ENCODE results near the gene IMPDH2. TPM values are rescaled to one million over a fixed set of nuclear protein-coding genes. Genes with fewer than 3 reads are reported as not detected.

The IMPDH2 gene
- total RNA-seq, 4 donors from 2014 or later: 184 to 355 (median 229) TPM

- Histone ChIP-seq H3K9me3 (no peaks in the 10 kb centered on the region), H3K4me1 (peaks cover 49% of the 10 kb centered on the region), H3K27me3 (no peaks in the 10 kb centered on the region), H3K4me3 (no peak overlapping the region), H3K27ac (no peak overlapping the region), H3K36me3 (peaks cover 53% of the 10 kb centered on the region)
- TF ChIP-seq, protein P1, sequence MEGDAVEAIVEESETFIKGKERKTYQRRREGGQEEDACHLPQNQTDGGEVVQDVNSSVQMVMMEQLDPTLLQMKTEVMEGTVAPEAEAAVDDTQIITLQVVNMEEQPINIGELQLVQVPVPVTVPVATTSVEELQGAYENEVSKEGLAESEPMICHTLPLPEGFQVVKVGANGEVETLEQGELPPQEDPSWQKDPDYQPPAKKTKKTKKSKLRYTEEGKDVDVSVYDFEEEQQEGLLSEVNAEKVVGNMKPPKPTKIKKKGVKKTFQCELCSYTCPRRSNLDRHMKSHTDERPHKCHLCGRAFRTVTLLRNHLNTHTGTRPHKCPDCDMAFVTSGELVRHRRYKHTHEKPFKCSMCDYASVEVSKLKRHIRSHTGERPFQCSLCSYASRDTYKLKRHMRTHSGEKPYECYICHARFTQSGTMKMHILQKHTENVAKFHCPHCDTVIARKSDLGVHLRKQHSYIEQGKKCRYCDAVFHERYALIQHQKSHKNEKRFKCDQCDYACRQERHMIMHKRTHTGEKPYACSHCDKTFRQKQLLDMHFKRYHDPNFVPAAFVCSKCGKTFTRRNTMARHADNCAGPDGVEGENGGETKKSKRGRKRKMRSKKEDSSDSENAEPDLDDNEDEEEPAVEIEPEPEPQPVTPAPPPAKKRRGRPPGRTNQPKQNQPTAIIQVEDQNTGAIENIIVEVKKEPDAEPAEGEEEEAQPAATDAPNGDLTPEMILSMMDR (IDR thresholded peaks at IDR 0.05): no peak
- TF ChIP-seq EP300 (IDR thresholded peaks at IDR 0.05) (no peak), POLR2AphosphoS5 (IDR thresholded peaks at IDR 0.05) (no peak), POLR2A (IDR thresholded peaks at IDR 0.05) (no peak)
- WGBS: 89% methylated on average over 8 of the region's 8 CpGs
- no peak for DNase-seq (ENCODE audit: low spot score in 2 of 2)
Measured at GRCh38 chr3:49025793-49026520, 3.2 kb downstream of the IMPDH2 start.

GRCh38 chr3:49025005-49025792 lies 4.0 kb downstream of the IMPDH2 start:
- H3K27ac ChIP-seq: no peak overlapping the region
- no peaks in the 10 kb centered on the region for H3K9me3 ChIP-seq
- H3K4me3 ChIP-seq: no peak overlapping the region
- TF ChIP-seq POLR2AphosphoS5 (IDR thresholded peaks at IDR 0.05) (no peak), POLR2A (IDR thresholded peaks at IDR 0.05) (no peak), EP300 (IDR thresholded peaks at IDR 0.05) (no peak)
- TF ChIP-seq, protein P1 (IDR thresholded peaks at IDR 0.05): no peak
- H3K4me1 ChIP-seq: peaks cover 54% of the 10 kb centered on the region
- H3K36me3 ChIP-seq: peaks cover 45% of the 10 kb centered on the region
- 72% methylated on average over 9 of the region's 13 CpGs for WGBS
- no peaks in the 10 kb centered on the region for H3K27me3 ChIP-seq
- no peak for DNase-seq (ENCODE audit: low spot score in 2 of 2)

DNA sequence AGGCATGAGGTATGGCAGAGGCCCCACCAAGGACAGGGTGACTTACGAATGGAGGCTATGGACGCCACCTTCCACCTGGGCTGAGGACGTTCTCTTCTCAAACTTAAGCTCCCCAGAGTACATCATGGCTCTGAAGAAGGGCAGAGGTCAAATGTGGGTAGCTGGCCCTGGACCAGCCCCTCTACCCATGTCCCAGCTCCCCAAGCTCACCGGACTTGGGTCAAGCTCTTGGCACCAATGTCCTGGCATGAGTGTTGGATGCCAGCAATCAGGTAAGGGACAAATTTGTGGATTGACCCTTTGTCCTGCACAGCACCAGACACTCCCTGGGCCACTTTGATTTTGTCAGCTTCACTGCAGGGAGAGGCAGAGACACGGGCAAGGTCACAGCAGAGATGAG lies 4.7 kb downstream of the IMPDH2 start:
- peaks cover 57% of the 10 kb centered on the region for H3K4me1 ChIP-seq
- TF ChIP-seq POLR2A (IDR thresholded peaks at IDR 0.05): no peak
- TF ChIP-seq, protein P1 (IDR thresholded peaks at IDR 0.05): no peak
- WGBS: 87% methylated on average over 5 of the region's 5 CpGs
- peaks cover 41% of the 10 kb centered on the region for H3K36me3 ChIP-seq
- no peaks in the 10 kb centered on the region for H3K9me3 ChIP-seq
- H3K4me3 ChIP-seq: no peak overlapping the region
- DNase-seq (ENCODE audit: low spot score in 2 of 2): no peak
- no peak overlapping the region for H3K27ac ChIP-seq
- H3K27me3 ChIP-seq: no peaks in the 10 kb centered on the region

DNA sequence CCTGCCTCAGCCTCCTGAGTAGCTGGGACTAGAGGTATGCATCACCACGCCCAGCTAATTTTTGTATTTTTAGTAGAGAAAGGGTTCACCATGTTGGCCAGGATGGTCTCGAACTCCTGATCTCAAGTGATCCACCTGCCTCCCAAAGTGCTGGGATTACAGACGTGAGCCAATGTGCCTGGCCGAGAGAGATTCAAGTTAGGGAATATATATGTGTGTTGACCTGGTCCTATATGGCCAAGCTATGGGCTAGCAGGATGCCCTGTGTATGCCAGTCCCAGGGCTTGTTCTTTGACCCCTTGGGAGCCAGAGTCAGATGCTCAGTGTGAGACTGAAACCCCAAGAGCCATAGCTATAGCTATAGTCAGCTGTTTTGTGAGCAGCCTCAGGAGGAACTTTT lies 5.4 kb downstream of the IMPDH2 start:
- WGBS: 91% methylated on average over 4 of the region's 4 CpGs
- H3K4me3 ChIP-seq: no peak overlapping the region
- H3K36me3 ChIP-seq: peaks cover 41% of the 10 kb centered on the region
- H3K27ac ChIP-seq: no peak overlapping the region
- no peak for DNase-seq (ENCODE audit: low spot score in 2 of 2)
- no peaks in the 10 kb centered on the region for H3K27me3 ChIP-seq
- H3K9me3 ChIP-seq: no peaks in the 10 kb centered on the region
- TF ChIP-seq EP300 (IDR thresholded peaks at IDR 0.05) (no peak), POLR2AphosphoS5 (IDR thresholded peaks at IDR 0.05) (no peak)
- TF ChIP-seq, protein P1 (IDR thresholded peaks at IDR 0.05): no peak
- H3K4me1 ChIP-seq: peaks cover 57% of the 10 kb centered on the region

DNA sequence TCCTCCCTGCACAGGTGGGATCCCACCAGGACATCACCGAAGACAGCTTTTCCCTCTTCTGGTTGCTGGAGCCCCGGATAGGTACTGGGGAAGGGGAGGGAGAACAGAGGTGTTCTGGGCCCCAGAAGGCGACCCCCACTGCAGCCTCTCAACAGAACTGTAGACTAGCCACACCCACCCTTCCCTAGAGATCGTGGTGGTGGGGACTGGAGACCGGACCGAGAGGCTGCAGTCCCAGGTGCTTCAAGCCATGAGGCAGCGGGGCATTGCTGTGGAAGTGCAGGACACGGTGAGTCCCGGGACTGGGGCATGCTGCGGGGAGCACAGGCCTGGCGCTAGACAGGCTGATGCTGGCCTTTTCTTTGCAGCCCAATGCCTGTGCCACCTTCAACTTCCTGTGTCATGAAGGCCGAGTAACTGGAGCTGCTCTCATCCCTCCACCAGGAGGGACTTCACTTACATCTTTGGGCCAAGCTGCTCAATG lies 6.5 kb downstream of the IMPDH2 start:
- H3K27ac ChIP-seq: peak overlapping the region; percentile 100
- H3K36me3 ChIP-seq: peaks cover 41% of the 10 kb centered on the region
- no peaks in the 10 kb centered on the region for H3K9me3 ChIP-seq
- H3K4me3 ChIP-seq: peak overlapping the region; percentile 95
- H3K4me1 ChIP-seq: peaks cover 52% of the 10 kb centered on the region
- peak in 1 of 2 donors; percentile 65 for DNase-seq (ENCODE audit: low spot score in 2 of 2)
- H3K27me3 ChIP-seq: no peaks in the 10 kb centered on the region
- 21% methylated on average over 8 of the region's 12 CpGs for WGBS
- TF ChIP-seq, protein P1 (IDR thresholded peaks at IDR 0.05): no peak
- TF ChIP-seq POLR2A (IDR thresholded peaks at IDR 0.05): no peak
- no peak for TF ChIP-seq POLR2AphosphoS5 (IDR thresholded peaks at IDR 0.05)
